Gastrocnemius medialis (tissue), 4 donors: ENCODE measurements around the gene YWHAH.

ENCODE experiments used
- POLR2A ChIP-seq, 2 donors: fragments of 450-650 bp; IDR thresholded peaks; one replicate each; pipeline ENCODE4 v1.6.1; 2017; ENCODE audit warnings: antibody characterized with exemption in 2 of 2, mild to moderate bottlenecking in 2 of 2, moderate library complexity in 2 of 2
- TF ChIP-seq, protein P1 (sequence below), 5 experiments: fragments of 450-650 bp in 3 of 5; fragments of 200-600 bp in 2 of 5; sonication (generic) in 2 of 5; IDR thresholded peaks in 4 of 5; conservative IDR thresholded peaks in 1 of 5; 1 replicate in 4 of 5; 2 replicates in 1 of 5; pipeline ENCODE4 v1.5.1; 2016 to 2019; ENCODE audit warnings: antibody characterized with exemption in 5 of 5, mild to moderate bottlenecking in 3 of 5, moderate library complexity in 3 of 5

DNA sequence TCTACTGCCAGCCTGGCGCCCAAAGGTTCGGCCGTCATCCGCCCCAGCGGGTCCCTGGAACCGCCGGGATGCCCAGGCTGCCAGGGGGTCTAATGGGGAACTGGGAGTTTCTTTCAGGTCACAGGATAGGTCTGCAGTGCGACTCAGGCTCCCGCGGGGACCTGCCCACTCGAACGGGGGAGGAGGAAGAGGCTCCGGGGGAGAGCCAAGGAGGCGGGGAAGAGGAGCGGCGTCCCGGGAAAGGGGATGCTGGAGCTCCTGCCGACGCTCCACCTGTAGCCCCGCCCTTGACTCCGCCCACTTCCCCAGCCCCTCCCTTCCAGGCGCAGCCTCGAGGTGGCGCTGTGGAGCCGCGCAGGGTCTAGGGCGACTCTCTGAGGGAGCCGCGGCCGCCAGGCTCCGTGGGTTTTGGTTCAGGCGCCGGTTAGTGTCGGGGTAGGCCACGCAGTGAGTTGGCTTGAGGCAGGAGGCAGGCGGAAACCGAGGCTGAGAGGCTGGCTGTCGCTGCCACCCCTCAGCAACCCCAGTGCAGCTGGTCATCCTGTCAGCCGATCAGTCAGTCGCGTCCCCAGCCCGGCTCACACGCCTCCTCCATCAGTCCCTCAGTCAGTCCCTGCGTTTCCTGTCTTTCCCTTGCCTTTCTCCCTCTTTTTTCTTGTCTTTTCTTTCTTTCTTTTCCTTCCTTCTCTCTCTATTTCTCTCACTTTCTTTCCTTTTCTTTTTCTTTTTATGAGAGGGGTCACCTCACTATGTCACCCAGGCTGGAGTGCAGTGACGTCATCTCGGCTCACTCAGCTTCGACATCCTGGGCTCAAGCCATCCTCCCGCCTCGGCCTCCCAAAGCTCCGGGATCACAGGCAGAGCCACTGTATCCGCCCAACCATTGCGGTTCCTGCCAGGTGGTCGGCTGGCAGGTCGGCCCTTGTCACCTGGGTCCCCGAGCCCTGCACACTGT, 26.4 kb downstream of the YWHAH start:
- TF ChIP-seq, protein P1, sequence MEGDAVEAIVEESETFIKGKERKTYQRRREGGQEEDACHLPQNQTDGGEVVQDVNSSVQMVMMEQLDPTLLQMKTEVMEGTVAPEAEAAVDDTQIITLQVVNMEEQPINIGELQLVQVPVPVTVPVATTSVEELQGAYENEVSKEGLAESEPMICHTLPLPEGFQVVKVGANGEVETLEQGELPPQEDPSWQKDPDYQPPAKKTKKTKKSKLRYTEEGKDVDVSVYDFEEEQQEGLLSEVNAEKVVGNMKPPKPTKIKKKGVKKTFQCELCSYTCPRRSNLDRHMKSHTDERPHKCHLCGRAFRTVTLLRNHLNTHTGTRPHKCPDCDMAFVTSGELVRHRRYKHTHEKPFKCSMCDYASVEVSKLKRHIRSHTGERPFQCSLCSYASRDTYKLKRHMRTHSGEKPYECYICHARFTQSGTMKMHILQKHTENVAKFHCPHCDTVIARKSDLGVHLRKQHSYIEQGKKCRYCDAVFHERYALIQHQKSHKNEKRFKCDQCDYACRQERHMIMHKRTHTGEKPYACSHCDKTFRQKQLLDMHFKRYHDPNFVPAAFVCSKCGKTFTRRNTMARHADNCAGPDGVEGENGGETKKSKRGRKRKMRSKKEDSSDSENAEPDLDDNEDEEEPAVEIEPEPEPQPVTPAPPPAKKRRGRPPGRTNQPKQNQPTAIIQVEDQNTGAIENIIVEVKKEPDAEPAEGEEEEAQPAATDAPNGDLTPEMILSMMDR (IDR thresholded peaks at IDR 0.05 in 4 of 5, conservative IDR thresholded peaks at IDR 0.05 in 1 of 5): peak; percentile 82 to 96 (median 88)
- TF ChIP-seq POLR2A (IDR thresholded peaks at IDR 0.05): no peak
